ENCODE results near the gene CRYGB. TPM values are rescaled to one million over a fixed set of nuclear protein-coding genes. Genes with fewer than 3 reads are reported as not detected.
A peak's percentile ranks its signal among the peaks of the same experiment; 100 is the strongest.

The CRYGB gene
- total RNA-seq, 4 donors from 2014 or later = not detected

GRCh38 chr2:208135794-208136715 is 9.9 kb downstream of the CRYGB start:
- Histone ChIP-seq H3K4me1 (peaks cover 0 to 26% (median 5%) of the 10 kb centered on the region in 3 donors), H3K4me3 (no peak overlapping the region), H3K27me3 (no peaks in the 10 kb centered on the region), H3K27ac (peak overlapping the region in 3 of 4 donors; percentile 17 to 46 (median 39)), H3K9me3 (no peaks in the 10 kb centered on the region), H3K36me3 (no peaks in the 10 kb centered on the region)
- 31 to 57% methylated on average over 6 to 11 of the region's 11 CpGs for WGBS, 2 donors (ENCODE audit: low coverage in 1 of 2)
- TF ChIP-seq POLR2AphosphoS5 (IDR thresholded peaks at IDR 0.05) = peak; percentile 31
- no peak for TF ChIP-seq EP300 (IDR thresholded peaks at IDR 0.05)
- peak; percentile 61 for ATAC-seq

- Histone ChIP-seq H3K9me3 (no peaks in the 10 kb centered on the region), H3K27me3 (no peaks in the 10 kb centered on the region), H3K4me1 (peaks cover 0 to 26% (median 5%) of the 10 kb centered on the region in 3 donors), H3K4me3 (no peak overlapping the region), H3K27ac (peak overlapping the region in 1 of 4 donors; percentile 39), H3K36me3 (no peaks in the 10 kb centered on the region)
- whole genome bisulfite sequencing, 2 donors (ENCODE audit: low coverage in 1 of 2) = 48 to 59% methylated on average over 4 to 6 of the region's 8 CpGs
- TF ChIP-seq POLR2A (IDR thresholded peaks at IDR 0.05) (no peak), POLR2AphosphoS5 (IDR thresholded peaks at IDR 0.05) (no peak), CTCF (IDR thresholded peaks at IDR 0.05) (no peak), EP300 (IDR thresholded peaks at IDR 0.05) (no peak)
- ATAC-seq = no peak
These were observed 10.9 kb downstream of the CRYGB start for GRCh38 chr2:208134928-208135586.

GRCh38 chr2:208130712-208131110 is 15.2 kb downstream of the CRYGB start:
- ATAC-seq = no peak
- Histone ChIP-seq H3K27me3 (peaks cover 16% of the 10 kb centered on the region), H3K27ac (no peak overlapping the region), H3K36me3 (no peaks in the 10 kb centered on the region), H3K4me1 (peaks cover 0 to 7% (median 0%) of the 10 kb centered on the region in 3 donors), H3K9me3 (no peaks in the 10 kb centered on the region), H3K4me3 (no peak overlapping the region)
- 34 to 35% methylated on average over 4 to 6 of the region's 6 CpGs for WGBS, 2 donors (ENCODE audit: low coverage in 1 of 2)
- TF ChIP-seq POLR2A (IDR thresholded peaks at IDR 0.05) = no peak
- no peak for TF ChIP-seq EP300 (IDR thresholded peaks at IDR 0.05)
- TF ChIP-seq POLR2AphosphoS5 (IDR thresholded peaks at IDR 0.05) = no peak
- no peak for TF ChIP-seq CTCF (IDR thresholded peaks at IDR 0.05)

GRCh38 chr2:208129744-208130711 is 15.9 kb downstream of the CRYGB start, which contains the start of gene CRYGC:
CRYGC (minus strand) TSS chr2:208129828; CDS start chr2:208129792, 36 bp downstream.
- Histone ChIP-seq H3K9me3 (no peaks in the 10 kb centered on the region), H3K36me3 (no peaks in the 10 kb centered on the region), H3K4me1 (peaks cover 0 to under 1% (median 0%) of the 10 kb centered on the region in 3 donors), H3K27ac (no peak within 1 kb of the TSS), H3K4me3 (no peak within 1 kb of the TSS), H3K27me3 (peaks cover 19% of the 10 kb centered on the region)
- WGBS, 2 donors (ENCODE audit: low coverage in 1 of 2) = 61 to 75% methylated on average over 6 to 18 of the region's 19 CpGs
- ATAC-seq = no peak
- TF ChIP-seq POLR2AphosphoS5 (IDR thresholded peaks at IDR 0.05) (no peak), CTCF (IDR thresholded peaks at IDR 0.05) (no peak), POLR2A (IDR thresholded peaks at IDR 0.05) (no peak), EP300 (IDR thresholded peaks at IDR 0.05) (no peak)

Measured in gastroesophageal sphincter (tissue), 4 donors.